Cardiac muscle cell (in vitro differentiated cells and primary cell): ENCODE measurements around the gene JPH4. TPM values are rescaled to one million over a fixed set of nuclear protein-coding genes. Genes with fewer than 3 reads are reported as not detected.

Experiments used
- DNase-seq, 2 donors: peaks; one replicate each; pipeline versions ENCODE4 v3.0.0 to v3.0.0-alpha.2; 2010 to 2017; ENCODE audit warnings: low read depth in 1 of 2, low spot score in 1 of 2
- H3K27ac ChIP-seq: fragments of 200-600 bp; sonication (generic); 2 replicates; pipeline ENCODE4 v1.5.1; 2016
- H3K27me3 ChIP-seq: fragments of 200-600 bp; sonication (generic); 2 replicates; pipeline ENCODE4 v1.6.0; 2016; ENCODE audit warnings: control low read depth
- H3K36me3 ChIP-seq: fragments of 200-600 bp; sonication (generic); 2 replicates; pipeline ENCODE4 v1.5.1; 2016; ENCODE audit warnings: control low read depth
- H3K4me1 ChIP-seq: fragments of 200-600 bp; sonication (generic); 2 replicates; pipeline ENCODE4 v1.8.1; 2017; ENCODE audit warnings: low read depth, mild to moderate bottlenecking, mixed run types
- H3K4me3 ChIP-seq: fragments of 200-600 bp; sonication (generic); 2 replicates; pipeline ENCODE4 v1.5.1; 2016; ENCODE audit warnings: mild to moderate bottlenecking
- H3K9me3 ChIP-seq: fragments of 200-600 bp; sonication (generic); 2 replicates; pipeline ENCODE4 v1.5.1; 2017; ENCODE audit warnings: low read depth, mild to moderate bottlenecking, control low read depth
- polyA plus RNA-seq: library from polyadenylated mRNA; unstranded; fragments of >200 nt; fragmentation: Nextera tagmentation; extraction: Ambion mirVana; gene quantifications from 2 replicates; pipeline ENCODE4 v1.2.1, GENCODE V29; 2016
- total RNA-seq: library from RNA; depleted of rRNA; stranded (reverse); fragments of >200 nt; gene quantifications from 2 replicates; pipeline ENCODE4 v1.2.3, GENCODE V29; 2016
- TF ChIP-seq, protein P1 (sequence below): IDR thresholded peaks from 2 replicates; pipeline ENCODE4 v1.5.1; 2012; ENCODE audit warnings: low read depth, mild to moderate bottlenecking, low read length

Gene JPH4
- total and polyA plus RNA-seq, 2 experiments from 2014 or later, result 0.53 to 0.63 TPM

- TF ChIP-seq, protein P1, sequence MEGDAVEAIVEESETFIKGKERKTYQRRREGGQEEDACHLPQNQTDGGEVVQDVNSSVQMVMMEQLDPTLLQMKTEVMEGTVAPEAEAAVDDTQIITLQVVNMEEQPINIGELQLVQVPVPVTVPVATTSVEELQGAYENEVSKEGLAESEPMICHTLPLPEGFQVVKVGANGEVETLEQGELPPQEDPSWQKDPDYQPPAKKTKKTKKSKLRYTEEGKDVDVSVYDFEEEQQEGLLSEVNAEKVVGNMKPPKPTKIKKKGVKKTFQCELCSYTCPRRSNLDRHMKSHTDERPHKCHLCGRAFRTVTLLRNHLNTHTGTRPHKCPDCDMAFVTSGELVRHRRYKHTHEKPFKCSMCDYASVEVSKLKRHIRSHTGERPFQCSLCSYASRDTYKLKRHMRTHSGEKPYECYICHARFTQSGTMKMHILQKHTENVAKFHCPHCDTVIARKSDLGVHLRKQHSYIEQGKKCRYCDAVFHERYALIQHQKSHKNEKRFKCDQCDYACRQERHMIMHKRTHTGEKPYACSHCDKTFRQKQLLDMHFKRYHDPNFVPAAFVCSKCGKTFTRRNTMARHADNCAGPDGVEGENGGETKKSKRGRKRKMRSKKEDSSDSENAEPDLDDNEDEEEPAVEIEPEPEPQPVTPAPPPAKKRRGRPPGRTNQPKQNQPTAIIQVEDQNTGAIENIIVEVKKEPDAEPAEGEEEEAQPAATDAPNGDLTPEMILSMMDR, result no peak
- no peaks in the 10 kb centered on the region for H3K36me3 ChIP-seq
- H3K4me1 ChIP-seq, result no peaks in the 10 kb centered on the region
- DNase-seq, result no peak
- peaks cover 20% of the 10 kb centered on the region for H3K27me3 ChIP-seq
- no peaks in the 10 kb centered on the region for H3K9me3 ChIP-seq
- no peak overlapping the region for H3K27ac ChIP-seq
- H3K4me3 ChIP-seq, result no peak overlapping the region
Observed at GRCh38 chr14:23617539-23617938, 38.9 kb upstream of the JPH4 start.

GRCh38 chr14:23615856-23616255, 37.3 kb upstream of the JPH4 start:
- Histone ChIP-seq H3K27ac (no peak overlapping the region), H3K4me1 (no peaks in the 10 kb centered on the region), H3K4me3 (no peak overlapping the region), H3K27me3 (peaks cover 21% of the 10 kb centered on the region), H3K36me3 (no peaks in the 10 kb centered on the region), H3K9me3 (no peaks in the 10 kb centered on the region)
- DNase-seq, result no peak
- TF ChIP-seq, protein P1, result no peak

DNA sequence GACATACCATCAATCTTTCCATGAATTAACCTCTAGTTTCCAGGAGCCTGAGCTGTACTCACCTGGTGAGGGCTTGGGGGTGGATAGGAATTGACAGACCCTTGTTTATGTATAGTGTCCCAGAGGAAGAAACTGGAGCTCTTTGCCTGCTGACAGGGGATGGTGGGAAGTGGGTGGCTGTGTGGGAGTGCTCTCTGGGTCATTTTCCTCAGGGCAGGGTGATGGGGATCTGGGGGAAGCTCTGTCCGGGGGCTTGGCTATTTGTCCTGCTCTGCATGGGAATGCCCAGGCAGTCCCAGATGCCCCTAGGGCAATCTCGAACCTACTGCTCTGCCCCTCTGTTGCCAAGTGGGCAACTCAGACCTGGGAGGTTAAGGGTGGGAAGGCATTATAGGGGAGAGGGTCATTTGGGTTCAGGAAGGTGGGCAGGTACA, 35.8 kb upstream of the JPH4 start:
- Histone ChIP-seq H3K27ac (no peak overlapping the region), H3K36me3 (no peaks in the 10 kb centered on the region), H3K4me3 (no peak overlapping the region), H3K27me3 (peaks cover 21% of the 10 kb centered on the region), H3K9me3 (no peaks in the 10 kb centered on the region), H3K4me1 (no peaks in the 10 kb centered on the region)
- DNase-seq, result no peak
- TF ChIP-seq, protein P1, result no peak

DNA sequence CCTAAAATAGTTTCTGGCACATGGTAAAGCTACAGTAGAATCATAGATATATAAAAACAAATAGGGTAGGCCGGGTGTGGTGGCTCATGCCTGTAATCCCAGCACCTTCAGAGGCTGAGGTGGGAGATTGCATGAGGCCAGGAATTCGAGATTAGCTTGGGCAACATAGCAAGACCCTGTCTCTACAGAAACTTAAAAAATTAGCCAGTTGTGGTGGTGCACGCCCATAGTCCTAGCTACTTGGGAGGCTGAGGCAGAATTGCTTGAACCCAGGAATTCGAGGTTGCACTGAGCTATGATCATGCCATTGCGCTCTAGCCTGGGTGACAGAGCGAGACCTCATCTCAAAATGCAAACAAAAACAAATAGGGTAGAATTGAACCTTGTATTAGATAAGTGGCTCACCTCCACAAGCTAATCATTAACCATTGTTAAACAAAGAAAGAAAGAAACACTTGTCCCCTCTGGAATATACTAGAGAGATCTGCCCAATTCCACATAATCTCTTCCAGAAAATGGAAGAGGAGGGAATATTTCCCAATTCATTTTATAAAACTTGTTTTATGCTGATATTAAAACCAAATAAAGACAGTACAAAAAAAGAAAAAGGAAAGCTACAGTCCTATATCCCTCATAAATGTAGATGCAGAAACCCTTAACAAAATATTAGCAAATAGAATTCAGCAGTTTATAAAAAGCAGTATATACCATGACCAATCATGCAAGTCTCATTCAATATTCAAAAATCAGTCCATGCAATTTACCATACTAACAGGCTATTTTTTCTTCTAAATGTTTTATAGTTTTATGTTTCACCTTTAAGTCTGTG, 34.9 kb upstream of the JPH4 start:
- no peak for DNase-seq
- Histone ChIP-seq H3K4me1 (no peaks in the 10 kb centered on the region), H3K27ac (no peak overlapping the region), H3K9me3 (no peaks in the 10 kb centered on the region), H3K4me3 (no peak overlapping the region), H3K36me3 (no peaks in the 10 kb centered on the region), H3K27me3 (peaks cover 21% of the 10 kb centered on the region)
- TF ChIP-seq, protein P1, result no peak

GRCh38 chr14:23612802-23613201, 34.2 kb upstream of the JPH4 start:
- TF ChIP-seq, protein P1, result no peak
- Histone ChIP-seq H3K27me3 (peaks cover 21% of the 10 kb centered on the region), H3K9me3 (no peaks in the 10 kb centered on the region), H3K4me3 (no peak overlapping the region), H3K4me1 (no peaks in the 10 kb centered on the region), H3K36me3 (no peaks in the 10 kb centered on the region), H3K27ac (no peak overlapping the region)
- DNase-seq, result no peak
